Mucosa of rectum (tissue), 2 donors: ENCODE measurements around the gene PLXNC1.

Experiments used
- H3K27ac ChIP-seq, 2 donors: one replicate each; pipeline ENCODE4 v1.7.0; 2013; ENCODE audit warnings: inconsistent platforms in 2 of 2, low read depth in 2 of 2, low read length in 2 of 2
- H3K27me3 ChIP-seq, 2 donors: one replicate each; pipeline ENCODE4 v1.7.0; 2013; ENCODE audit warnings: low read length in 2 of 2; ENCODE audit not compliant: control insufficient read depth in 2 of 2, insufficient read depth in 2 of 2
- H3K36me3 ChIP-seq, 2 donors: one replicate each; pipeline ENCODE4 v1.7.0; 2013; ENCODE audit warnings: low read length in 2 of 2; ENCODE audit not compliant: control insufficient read depth in 2 of 2, insufficient read depth in 2 of 2
- H3K4me1 ChIP-seq, 2 donors: one replicate each; pipeline ENCODE4 v1.7.0; 2013; ENCODE audit warnings: low read length in 2 of 2, mild to moderate bottlenecking in 1 of 2; ENCODE audit not compliant: control insufficient read depth in 2 of 2, insufficient read depth in 2 of 2
- H3K4me3 ChIP-seq, 2 donors: one replicate each; pipeline ENCODE4 v1.7.0; 2013; ENCODE audit warnings: low read length in 2 of 2
- H3K9ac ChIP-seq, 2 donors: one replicate each; pipeline ENCODE4 v1.7.0; 2013; ENCODE audit warnings: low read length in 2 of 2, low read depth in 1 of 2, mild to moderate bottlenecking in 1 of 2
- H3K9me3 ChIP-seq, 2 donors: one replicate each; pipeline ENCODE4 v1.7.0; 2013; ENCODE audit warnings: low read length in 2 of 2; ENCODE audit not compliant: control insufficient read depth in 2 of 2
- donor health status: healthy.
- donor health status: Normal muscosa, but diverticular disease.

PLXNC1 gene

DNA sequence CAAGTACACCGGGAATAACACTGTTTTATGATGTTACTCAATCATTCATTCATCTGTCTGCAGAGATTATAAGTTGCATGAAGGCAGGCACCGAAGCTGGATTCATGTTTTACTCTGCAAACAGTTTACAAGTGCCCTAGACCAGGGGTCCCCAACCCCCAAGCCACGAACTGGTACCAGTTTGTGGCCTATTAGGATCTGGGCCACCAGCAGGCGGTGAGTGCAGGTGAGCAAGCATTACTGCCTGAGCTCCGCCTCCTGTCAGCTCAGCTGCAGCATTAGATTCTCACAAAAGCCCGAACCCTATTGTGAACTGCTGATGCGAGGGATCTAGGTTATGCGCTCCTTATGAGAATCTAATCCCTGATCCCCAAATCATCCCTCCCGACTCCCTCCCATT is 38.1 kb upstream of the PLXNC1 start:
- Histone ChIP-seq H3K27ac (no peak overlapping the region), H3K36me3 (no peaks in the 10 kb centered on the region), H3K27me3 (no peaks in the 10 kb centered on the region), H3K9me3 (no peaks in the 10 kb centered on the region), H3K9ac (no peak overlapping the region), H3K4me3 (no peak overlapping the region), H3K4me1 (no peaks in the 10 kb centered on the region)

DNA sequence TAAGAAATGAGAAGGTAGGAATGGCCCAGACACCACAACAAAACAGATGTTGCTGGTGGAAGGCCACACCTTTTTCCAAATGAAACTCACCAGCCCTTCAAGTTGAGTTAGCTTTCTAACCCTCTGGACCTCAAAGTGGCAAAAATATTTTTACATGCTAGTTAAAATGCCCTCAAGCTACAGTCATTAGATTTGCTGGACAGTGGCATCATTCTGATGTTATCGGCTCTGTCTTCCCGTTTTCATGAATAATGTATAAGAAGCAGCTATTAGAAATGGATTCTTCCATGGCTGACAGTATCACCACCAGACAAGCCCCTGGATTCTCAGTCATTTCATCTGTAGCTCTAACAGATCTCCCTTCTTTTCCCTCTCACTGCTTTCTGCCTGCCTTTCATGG is 37.1 kb upstream of the PLXNC1 start:
- Histone ChIP-seq H3K36me3 (no peaks in the 10 kb centered on the region), H3K27me3 (no peaks in the 10 kb centered on the region), H3K4me1 (no peaks in the 10 kb centered on the region), H3K27ac (no peak overlapping the region), H3K9ac (no peak overlapping the region), H3K4me3 (no peak overlapping the region), H3K9me3 (no peaks in the 10 kb centered on the region)

- no peaks in the 10 kb centered on the region for H3K4me1 ChIP-seq
- no peaks in the 10 kb centered on the region for H3K36me3 ChIP-seq
- no peaks in the 10 kb centered on the region for H3K9me3 ChIP-seq
- H3K27ac ChIP-seq = no peak overlapping the region
- no peaks in the 10 kb centered on the region for H3K27me3 ChIP-seq
- H3K4me3 ChIP-seq = no peak overlapping the region
- H3K9ac ChIP-seq = no peak overlapping the region
Observed at GRCh38 chr12:94112121-94112520, 36.3 kb upstream of the PLXNC1 start.

- Histone ChIP-seq H3K4me1 (no peaks in the 10 kb centered on the region), H3K36me3 (no peaks in the 10 kb centered on the region), H3K9ac (no peak overlapping the region), H3K4me3 (no peak overlapping the region), H3K27ac (no peak overlapping the region), H3K27me3 (no peaks in the 10 kb centered on the region), H3K9me3 (no peaks in the 10 kb centered on the region)
Observed at GRCh38 chr12:94114166-94114565, 34.2 kb upstream of the PLXNC1 start.

- no peaks in the 10 kb centered on the region for H3K9me3 ChIP-seq
- no peaks in the 10 kb centered on the region for H3K4me1 ChIP-seq
- H3K27ac ChIP-seq = no peak overlapping the region
- H3K27me3 ChIP-seq = no peaks in the 10 kb centered on the region
- no peak overlapping the region for H3K9ac ChIP-seq
- H3K36me3 ChIP-seq = no peaks in the 10 kb centered on the region
- no peak overlapping the region for H3K4me3 ChIP-seq
Observed at GRCh38 chr12:94116191-94116590, 32.2 kb upstream of the PLXNC1 start.

DNA sequence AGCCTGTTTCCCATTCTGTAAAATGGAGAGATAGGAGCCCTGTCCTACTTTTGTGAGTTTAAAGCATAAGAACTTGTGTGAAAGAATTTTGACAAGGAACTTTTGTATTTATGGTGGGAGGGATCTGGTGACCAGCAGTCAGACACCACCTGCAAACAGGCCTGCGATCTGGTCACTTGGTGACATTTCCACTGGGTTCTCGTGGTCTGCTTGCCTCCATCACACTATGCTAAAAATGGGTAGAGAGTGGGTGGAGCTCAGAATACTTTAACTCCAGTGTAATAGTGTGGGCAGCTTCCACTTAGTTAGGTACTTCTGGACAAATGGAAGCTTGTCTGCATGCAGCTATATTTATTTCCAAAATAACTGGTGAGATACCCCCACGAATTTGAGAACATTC is 26.5 kb upstream of the PLXNC1 start:
- no peak overlapping the region for H3K9ac ChIP-seq
- H3K27ac ChIP-seq = no peak overlapping the region
- H3K4me3 ChIP-seq = no peak overlapping the region
- H3K36me3 ChIP-seq = no peaks in the 10 kb centered on the region
- H3K4me1 ChIP-seq = no peaks in the 10 kb centered on the region
- no peaks in the 10 kb centered on the region for H3K9me3 ChIP-seq
- H3K27me3 ChIP-seq = no peaks in the 10 kb centered on the region

- Histone ChIP-seq H3K4me3 (no peak overlapping the region), H3K9ac (no peak overlapping the region), H3K4me1 (no peaks in the 10 kb centered on the region), H3K9me3 (no peaks in the 10 kb centered on the region), H3K27me3 (no peaks in the 10 kb centered on the region), H3K36me3 (no peaks in the 10 kb centered on the region), H3K27ac (no peak overlapping the region)
Observed at GRCh38 chr12:94122591-94122990, 25.8 kb upstream of the PLXNC1 start.

GRCh38 chr12:94123127-94123526 is 25.2 kb upstream of the PLXNC1 start:
- Histone ChIP-seq H3K9me3 (no peaks in the 10 kb centered on the region), H3K4me1 (no peaks in the 10 kb centered on the region), H3K27ac (no peak overlapping the region), H3K36me3 (no peaks in the 10 kb centered on the region), H3K4me3 (no peak overlapping the region), H3K27me3 (no peaks in the 10 kb centered on the region), H3K9ac (no peak overlapping the region)

DNA sequence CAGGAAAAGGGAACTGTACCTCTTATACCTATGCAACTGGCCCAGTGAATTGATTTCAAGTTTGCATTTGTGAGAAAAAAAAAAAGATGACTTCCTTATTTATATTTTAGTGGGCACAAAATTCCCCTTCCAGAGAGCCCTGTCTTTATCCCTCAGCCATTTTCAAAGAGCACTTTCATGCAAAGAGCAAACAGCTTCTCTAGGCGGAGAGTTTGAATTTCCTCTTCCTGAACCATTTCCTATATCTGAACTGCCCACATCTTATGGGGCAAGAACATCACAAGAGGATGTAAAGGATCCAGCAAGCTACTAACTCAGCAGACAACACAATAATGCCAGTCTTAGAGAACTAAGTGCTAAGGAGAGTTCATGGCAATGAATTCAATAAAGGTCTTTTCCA is 22.3 kb upstream of the PLXNC1 start:
- H3K4me1 ChIP-seq = no peaks in the 10 kb centered on the region
- no peaks in the 10 kb centered on the region for H3K9me3 ChIP-seq
- H3K36me3 ChIP-seq = no peaks in the 10 kb centered on the region
- no peaks in the 10 kb centered on the region for H3K27me3 ChIP-seq
- no peak overlapping the region for H3K9ac ChIP-seq
- H3K4me3 ChIP-seq = no peak overlapping the region
- no peak overlapping the region for H3K27ac ChIP-seq

- Histone ChIP-seq H3K9ac (no peak overlapping the region), H3K4me1 (no peaks in the 10 kb centered on the region), H3K4me3 (no peak overlapping the region), H3K27ac (no peak overlapping the region), H3K36me3 (no peaks in the 10 kb centered on the region), H3K27me3 (no peaks in the 10 kb centered on the region), H3K9me3 (no peaks in the 10 kb centered on the region)
Observed at GRCh38 chr12:94127239-94128131, 20.9 kb upstream of the PLXNC1 start.
